Keratinocyte (primary cell): ENCODE results near the gene TFB1M.

Experiments used
- CTCF ChIP-seq, 3 experiments: IDR thresholded peaks in 1 of 3; conservative IDR thresholded peaks in 1 of 3; optimal IDR thresholded peaks in 1 of 3; 2 replicates in 2 of 3; 3 replicates in 1 of 3; pipeline versions ENCODE3 to v1.5.1; 2011; ENCODE audit warnings: low read length in 3 of 3, mild to moderate bottlenecking in 3 of 3, moderate library complexity in 2 of 3, control low read depth in 1 of 3, inconsistent platforms in 1 of 3; ENCODE audit not compliant: insufficient read depth in 2 of 3; ENCODE audit errors: extremely low read depth in 1 of 3
- EZH2 ChIP-seq: IDR thresholded peaks from one replicate; pipeline ENCODE4 v1.6.1; 2012; ENCODE audit warnings: inconsistent platforms, mild to moderate bottlenecking, low read length, moderate library complexity

DNA sequence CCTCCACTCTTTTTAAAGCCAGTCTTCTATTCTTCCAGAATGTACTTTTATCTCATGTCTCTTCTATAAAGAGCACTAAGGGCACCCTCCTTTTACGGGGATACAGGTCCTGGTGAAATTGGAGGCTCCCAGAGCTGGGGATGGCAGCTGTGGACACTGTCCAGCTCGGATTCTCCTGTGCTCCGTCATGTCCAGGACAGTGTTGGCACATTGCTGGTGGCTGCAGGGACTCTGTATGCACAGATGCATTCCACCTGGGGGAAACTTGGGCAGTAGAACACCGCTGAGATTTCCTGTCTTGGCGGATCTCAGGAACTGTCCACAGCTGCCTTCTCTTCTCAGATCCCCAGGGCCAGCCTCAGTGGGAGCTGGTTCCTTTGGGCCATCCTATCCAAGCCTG, 107.1 kb downstream of the TFB1M start:
- no peak for TF ChIP-seq CTCF (optimal IDR thresholded peaks at IDR 0.05 in 1 of 3, IDR thresholded peaks at IDR 0.05 in 1 of 3, conservative IDR thresholded peaks at IDR 0.05 in 1 of 3; ENCODE audit: extremely low read depth in 1 of 3, insufficient read depth in 2 of 3, low read length in 3 of 3)
- TF ChIP-seq EZH2: no peak
